IPS DF 19.7 (cell line): ENCODE measurements around the gene NRIP3.
"Not testable (repeated sequence)": the region's sequence is repeated elsewhere in the genome, so short reads cannot be mapped to it uniquely, and the experiment has no call there.

ENCODE experiments used
- DNase-seq: peaks from one replicate; pipeline ENCODE4 v3.0.0-alpha.2; 2013; ENCODE audit warnings: low read depth, low spot score

The NRIP3 gene

DNA sequence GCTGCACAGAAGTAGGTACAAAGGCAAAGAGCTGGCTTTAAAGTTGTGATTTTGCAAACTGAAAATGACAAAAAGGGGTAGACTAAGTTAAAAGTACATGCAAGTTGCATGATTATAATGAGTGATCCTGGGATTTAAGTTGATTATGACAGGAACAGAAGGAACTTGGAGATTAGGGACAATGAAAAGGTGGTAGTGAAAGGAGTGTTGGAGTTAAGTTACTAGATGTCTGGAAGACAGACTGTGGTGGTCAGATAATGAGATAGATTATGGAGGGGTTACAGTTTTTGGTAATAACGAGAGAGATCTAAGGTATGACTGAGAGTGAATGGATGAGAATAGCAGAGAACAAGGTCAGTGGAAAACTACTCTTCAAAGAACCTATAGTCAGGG, 31.9 kb downstream of the NRIP3 start:
- no peak for DNase-seq

DNA sequence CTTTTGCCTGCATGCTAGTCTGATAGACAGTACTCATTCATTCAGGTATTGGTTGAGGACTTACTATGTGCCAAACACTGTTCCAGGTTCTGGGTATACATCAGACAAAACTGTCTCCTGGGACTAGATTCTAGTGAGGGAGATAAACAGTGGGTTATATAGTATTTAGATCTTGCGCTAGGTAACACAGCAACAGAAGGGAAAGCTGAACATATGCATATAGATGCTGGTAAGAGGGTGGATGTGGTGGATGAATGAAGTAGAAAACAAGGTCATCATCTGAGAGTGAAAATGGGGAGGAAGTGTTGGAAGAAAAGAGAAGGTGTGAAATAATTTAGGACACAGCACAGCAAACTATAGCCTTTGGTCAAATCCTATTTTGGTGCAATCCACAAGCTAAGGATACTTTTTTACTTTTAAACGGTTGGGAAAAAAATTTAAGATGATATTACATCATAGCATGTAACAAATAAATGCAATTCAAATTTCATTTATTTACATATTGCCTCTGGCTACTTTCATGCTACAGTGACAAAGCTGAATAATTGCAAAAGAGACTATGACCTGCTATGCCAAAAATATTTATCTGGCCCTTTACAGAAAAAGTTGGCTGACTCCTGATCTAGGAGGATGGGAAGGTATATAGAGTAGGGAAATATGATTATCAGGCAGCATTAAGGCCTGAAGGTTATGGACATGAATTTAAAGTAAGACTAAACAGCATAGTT, 32.4 kb downstream of the NRIP3 start:
- no peak for DNase-seq

DNA sequence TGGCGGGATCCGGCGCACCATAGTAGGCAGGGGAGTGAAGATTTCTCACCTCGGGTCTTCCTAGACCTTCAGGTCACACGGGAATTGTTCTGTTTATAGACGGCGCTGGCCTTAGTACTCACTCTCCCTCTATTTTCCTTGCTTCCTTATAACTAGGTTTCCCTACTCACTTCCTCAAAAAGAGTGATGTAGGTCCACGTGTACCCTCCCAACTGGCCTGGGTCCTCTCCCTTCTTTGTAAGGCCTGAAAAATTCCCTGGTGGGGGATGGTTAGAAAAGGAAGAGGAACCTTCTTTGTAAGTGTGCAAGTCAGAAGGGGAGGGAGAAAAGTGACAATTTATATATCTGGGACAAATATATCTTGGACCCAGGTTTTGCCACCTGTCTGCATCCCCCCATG, 36.6 kb downstream of the NRIP3 start:
- no peak for DNase-seq

DNA sequence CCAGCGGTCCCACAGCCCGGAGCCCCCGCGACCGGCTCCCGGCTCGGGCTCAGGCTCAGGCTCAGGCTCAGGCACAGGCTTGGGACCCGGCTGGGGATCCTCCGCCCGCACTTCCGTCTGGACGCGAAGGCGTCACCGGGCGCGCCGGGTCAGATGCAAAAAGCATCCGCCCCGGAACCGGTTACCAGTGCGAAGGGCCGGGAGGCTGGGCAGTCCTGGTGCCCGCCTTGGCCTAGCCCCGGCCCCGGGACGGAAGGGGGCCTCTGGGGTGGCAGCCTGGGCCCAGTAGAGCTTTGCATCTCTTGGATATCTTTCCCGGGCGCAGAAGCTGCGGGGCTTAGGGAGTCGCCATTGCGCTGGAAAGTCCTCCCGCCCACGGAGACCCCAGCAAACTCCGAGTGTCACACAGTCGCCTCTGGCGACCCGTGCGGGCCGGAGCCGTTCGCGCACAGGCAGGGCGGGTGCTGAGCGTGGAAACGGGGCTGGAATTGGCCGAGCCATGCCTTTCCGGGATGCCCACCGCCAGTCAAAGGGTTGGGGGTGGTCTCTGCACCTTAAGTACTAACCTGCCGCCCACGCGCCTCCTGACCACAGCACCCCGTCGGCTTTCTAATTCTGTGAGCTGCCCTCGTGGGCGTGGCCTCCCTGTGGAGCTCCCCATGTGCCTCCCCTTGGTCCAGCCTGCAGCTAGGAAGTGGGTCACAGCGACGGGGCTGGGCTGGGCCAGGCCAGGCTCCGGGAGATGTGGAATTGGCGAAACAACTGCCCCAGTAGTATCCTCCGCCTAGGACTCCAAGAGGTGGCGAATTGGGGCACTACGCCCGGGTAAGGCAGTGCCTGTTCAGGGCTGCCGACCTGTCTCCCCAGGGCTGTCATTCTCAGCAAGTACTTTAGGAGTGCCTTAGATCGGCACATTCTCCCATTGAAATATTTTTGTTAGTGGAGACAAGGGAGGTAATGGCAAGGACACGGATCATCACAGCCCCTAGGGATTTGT, 39.2 kb downstream of the NRIP3 start, which contains the start of gene TMEM9B:
Gene TMEM9B, minus strand, starts transcription at position 119 of the 997 bp plus-strand sequence. CDS start 129 bp downstream, outside the sequence.
- peak; percentile 54 for DNase-seq

DNA sequence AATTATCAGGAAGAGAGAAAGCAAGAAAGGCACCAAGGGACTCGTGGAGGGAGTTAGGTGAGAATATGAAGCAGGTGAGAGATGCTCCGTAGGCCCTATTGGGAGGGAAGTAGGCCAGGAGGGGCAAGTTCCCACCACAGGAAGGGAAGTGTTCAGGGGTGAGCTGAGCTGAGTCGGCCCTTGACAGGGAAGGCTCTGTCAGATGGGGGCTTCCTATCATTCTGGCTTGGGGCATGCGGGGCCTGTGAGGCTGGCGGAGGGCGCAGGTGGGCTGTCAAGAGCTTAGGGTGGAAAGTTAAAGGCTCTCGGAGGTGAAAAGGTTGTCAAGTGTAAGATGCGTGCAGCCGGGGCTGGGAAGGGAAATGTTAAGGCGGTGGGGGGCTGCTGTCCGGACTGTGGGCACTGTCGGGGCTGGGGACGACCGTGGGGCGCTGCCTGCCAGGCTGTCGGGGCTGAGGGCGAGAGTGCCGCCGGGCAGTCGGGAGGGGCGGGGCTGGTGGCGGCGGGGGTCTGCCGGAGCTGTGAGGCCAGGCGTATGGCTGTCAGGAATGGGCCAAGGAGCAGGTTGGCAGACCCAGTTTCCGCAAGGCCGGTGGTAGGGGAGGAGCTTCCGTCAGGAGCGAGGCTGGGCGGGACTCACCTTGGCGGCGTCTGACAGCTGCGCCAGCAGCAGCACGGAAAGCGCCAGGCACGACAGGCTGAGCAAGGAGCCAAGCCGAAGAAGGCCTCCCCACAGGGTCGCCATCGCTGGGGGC, 40.1 kb downstream of the NRIP3 start:
- DNase-seq, result peak; percentile 52

DNA sequence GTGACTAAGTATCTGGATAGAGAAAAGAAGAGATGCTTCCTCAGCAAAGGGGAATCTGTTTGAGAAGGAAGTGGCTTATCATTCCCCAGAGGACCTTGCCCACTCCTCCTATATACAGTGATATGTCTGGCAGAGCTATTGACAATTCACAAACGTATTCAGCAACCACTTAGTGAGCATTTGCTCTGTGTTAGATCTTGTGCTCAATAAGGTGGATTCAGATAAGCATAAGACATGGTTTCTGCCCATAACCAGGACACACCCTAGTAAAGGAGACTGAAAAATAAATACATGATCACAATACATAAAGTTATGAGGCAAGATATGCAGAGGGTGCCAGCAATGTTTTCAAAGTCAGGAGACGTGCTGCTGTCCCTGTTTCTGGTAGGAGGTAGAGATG, 41.0 kb downstream of the NRIP3 start:
- DNase-seq, result no peak

DNA sequence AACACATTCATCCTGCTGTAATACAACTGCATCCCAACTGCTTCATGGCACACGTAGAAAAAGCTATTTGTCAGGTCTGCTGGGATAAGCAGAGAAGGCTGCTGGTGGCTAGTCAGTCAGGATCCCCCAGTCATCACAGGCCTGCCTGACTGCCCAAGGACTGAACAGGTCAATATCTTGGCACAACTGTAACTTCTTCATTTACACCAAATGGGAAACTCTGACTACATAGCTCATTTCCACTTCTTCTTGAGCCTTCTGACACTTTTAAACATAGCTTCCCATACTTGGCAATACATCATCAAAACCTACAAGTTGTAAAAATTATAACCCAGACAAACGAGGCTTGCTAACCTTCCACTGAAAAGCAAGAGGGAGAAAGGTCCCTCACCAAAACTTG, 42.4 kb downstream of the NRIP3 start:
- no peak for DNase-seq

DNA sequence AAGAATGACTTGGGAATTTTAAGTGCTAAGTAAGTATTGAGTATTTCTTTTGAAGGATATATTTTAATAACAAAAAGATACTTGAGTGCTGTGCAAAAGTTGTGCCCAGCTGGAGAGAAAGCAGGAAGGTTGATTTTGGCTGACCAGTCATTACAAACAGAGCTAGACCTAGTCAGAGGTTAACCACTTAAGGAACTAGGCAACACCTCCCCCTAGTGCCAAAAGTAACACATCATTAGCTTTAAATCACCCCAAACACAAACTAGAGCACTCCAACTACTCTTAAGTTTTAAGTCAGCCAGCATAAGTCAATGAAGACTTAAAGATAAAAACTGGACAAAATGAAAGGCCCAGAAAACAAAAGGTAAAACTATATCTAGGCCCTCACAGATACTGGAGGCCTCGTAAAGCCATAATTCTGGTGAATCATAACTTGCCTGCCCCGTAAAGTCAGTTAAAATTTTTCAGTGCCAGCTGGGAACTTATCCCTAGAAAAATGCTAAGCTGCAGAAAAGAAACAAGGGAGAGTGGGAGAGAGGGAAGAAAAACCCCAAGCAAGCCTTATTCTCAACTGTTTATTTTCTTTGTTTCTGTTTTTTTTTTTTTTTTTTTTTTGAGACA, 44.1 kb downstream of the NRIP3 start:
- peak; percentile 73 for DNase-seq

DNA sequence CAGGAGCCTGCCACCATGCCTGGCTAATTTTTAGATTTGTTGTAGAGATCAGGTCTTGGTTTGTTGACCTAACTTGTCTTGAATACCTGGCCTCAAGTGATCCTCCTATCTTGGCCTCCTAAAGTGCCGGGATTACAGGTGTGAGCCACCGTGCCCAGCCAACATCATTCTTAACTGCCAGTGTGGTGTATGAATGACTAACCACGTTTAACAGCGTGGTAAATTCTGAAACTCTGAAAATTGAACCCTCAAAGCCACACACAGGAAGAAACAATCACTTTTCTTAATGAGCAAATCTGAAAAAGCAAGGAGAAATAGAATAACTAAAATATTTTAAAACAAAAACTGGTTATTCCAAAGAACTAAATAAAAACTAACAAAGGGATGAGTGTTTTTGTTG, 46.9 kb downstream of the NRIP3 start:
- no peak for DNase-seq

DNA sequence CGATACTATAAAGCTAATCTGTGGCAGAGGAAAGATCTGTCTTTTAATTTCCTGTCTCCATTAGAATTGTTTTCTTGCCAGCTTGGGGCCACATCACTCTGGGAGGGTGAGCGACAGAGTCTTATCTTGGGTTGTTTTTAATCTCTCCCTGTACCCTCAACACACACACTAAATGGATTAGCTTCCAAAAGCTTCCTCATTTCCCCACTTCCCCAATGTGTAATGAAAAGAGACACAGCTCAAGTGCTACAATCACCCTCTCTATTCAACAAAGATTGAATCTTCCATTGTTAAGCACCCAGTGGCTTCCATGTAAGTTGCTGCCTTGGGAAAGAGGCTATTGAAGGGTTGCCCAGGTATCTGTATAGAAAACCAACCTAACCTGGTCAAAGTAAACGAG, 54.9 kb downstream of the NRIP3 start:
- DNase-seq, result no peak

DNA sequence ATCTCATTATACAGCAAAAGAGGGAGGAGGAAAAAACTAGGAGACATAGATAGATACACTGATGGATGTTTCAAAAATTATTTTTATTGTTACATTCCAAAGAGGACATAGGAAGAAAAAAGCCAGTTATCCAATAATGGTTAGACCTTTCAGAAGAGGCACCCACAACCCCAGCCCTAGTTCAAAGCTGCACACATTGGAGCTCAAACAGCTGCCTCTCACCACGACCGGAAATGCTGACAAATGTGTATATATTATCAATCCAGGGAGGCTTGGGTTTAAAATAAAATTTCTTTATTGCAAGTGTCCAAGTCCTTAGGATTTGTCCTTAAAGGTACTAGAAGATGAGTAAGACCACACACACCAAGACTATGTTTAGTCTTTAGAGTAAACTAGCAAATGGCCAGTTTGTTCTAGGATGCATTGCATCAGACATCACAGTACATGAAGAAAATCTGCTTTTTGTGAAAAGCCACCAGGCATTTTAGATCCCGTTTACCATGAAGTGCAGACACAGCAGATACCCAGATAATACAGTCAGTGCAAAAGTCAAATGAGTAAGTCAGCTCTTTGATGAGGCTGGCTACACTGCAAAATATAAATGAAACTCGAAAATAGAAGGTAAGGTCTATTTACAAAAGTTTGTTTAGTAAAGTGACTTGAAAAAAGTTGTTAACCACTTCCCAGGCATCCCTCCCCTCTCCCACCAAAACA, 56.4 kb downstream of the NRIP3 start:
- no peak for DNase-seq

DNA sequence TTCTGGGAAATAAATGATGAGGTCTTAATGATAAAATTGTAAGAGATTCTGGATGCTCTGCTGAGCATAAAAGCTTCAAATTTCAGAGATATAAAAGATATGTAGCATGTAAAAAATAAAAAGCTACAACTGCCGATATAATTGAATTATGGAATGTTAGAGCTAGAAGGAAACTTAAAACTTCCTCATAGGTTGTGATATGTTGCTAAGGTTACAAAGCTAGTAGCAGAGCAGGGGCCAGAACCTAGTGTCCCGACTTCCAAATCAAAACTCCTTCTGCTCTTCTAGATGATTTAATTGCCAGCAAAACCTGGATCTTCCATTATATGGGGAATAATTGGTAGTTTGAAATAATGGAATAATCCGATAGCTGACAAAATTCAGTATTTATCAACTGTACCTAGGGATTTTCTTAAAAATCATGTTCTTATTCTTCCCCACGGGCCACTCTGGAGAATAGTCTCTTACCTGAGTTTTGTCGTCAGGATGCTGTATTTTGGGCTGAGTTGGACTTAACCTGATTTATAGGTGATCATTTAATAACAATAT, 61.2 kb downstream of the NRIP3 start, which contains the start of gene ASCL3:
Gene ASCL3, minus strand, starts transcription at position 499 of the 549 bp plus-strand sequence. CDS start 4,855 bp downstream, outside the sequence.
- no peak for DNase-seq

DNA sequence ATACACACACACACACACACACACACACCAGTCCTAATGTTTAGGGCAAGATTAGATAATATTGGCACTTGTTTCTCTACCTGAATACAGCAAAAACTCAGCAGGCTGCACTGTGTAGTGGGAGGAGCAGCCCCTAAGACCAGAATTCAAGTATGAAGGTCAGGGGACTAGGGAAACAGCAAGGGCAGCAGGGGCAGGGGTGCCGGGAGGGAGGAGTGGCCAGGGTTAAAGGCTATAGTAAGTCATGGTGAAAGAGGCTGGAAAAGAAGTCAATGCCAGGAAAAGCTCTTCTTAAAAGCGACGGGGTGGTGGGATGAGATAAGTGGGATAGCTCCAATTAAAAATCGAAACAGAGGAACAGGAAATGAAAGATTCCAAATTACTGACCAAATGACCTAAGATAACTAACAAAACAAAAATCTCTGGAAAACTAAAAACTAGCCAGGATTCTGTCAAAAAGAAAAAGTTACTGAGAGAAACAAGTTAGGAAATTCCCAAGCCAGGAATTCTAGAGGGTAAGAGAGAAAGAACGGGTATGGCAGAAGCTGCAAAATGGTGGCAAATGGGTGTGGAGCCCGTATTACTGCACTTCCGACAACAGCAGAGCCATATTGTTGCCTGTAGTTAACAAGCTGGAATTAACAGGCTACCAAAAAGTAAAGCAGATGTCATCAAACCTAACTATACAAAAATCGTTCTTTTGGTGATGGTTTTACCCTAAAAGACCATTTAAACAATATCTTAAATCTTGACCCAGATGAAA, 62.3 kb downstream of the NRIP3 start:
- DNase-seq, result no peak

DNA sequence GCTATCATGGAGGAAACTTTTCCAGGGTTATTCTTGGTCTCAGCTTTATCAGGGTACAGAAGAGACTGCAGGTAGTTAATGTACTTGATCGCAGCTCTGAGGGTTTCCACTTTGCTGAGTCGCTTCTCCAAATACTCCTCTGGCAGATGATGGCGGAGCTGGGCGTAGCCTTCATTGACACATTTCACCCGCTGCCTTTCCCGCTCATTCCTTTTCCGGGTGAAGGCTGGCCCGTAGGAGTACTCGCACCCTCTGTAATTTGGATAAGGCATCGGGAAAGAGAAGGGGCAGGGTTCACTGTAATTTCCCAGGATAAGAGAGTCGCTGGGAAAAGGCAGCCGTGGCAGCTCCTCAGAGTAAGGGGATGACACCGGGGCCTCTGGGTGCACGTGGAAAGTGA, 66.1 kb downstream of the NRIP3 start:
- no peak for DNase-seq

DNA sequence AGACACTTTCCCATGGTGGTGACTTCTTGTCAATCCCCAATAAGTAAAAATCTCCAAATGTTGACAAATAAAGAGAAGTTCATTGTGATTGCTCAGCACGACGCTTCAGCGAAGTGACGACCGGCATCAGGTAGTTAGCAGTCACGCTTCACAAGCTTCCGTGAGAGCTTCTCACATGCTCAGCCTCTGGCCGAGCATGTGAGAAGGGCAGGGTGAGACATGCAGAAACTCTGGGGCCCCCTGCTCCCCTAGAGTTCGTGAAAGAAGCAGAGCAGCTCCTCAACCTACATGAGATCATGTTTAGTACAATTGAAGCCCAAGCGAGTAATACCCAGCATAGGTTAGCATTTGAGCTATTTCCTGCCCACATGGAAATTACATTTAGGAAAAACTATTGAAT, 66.6 kb downstream of the NRIP3 start:
- no peak for DNase-seq

DNA sequence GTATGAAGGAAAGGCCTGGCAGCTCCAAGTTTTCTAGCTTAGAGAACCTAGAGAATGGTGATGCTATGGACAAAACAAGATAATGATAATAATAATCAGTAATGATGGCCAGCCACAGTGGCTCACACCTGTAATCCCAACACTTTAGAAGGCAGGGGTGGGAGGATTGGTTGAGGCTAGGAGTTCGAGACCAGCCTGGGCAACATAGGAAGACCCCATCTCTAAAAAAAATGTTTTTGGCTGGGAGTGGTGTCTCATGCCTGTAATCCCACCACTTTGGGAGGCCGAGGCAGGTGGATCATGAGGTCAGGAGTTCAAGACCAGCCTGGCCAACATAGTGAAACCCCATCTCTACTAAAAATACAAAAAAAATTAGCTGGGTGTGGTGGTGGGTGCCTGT, 68.0 kb downstream of the NRIP3 start:
- not testable (repeated sequence) for DNase-seq

DNA sequence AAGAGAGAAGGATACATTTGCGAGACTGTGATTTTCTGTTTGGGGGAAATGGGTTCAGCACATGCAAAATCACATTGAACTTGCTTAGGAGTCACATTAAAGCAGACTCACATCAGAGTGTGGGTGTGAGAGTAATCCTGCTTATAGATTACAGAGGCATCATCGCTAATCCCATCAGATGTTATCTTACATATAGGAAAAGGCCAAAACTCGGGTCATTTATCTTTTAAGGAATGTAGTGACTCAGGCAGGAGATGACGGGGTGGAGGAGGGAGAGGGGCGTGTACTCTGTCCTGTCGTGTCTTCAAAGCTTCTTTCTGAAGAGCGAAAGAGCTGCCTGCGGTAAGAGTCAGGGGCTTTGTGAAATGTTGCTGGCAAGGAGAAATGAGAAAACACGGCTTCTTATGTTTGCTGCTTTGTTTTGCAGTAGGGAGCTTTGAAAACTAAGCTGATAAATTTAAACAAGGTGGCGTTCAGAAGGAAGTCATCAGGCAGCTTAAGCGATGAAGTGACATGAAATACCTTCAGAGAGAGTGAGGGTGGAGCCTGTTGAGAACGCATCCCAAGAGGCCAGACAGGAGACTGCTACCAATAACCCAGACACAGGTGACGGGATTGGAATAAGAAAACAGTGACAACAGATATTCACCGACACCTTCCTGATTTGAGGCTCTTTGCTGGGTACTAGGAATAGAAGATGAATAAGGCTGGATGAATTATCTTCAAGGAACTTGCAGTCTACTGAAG, 68.9 kb downstream of the NRIP3 start:
- no peak for DNase-seq

DNA sequence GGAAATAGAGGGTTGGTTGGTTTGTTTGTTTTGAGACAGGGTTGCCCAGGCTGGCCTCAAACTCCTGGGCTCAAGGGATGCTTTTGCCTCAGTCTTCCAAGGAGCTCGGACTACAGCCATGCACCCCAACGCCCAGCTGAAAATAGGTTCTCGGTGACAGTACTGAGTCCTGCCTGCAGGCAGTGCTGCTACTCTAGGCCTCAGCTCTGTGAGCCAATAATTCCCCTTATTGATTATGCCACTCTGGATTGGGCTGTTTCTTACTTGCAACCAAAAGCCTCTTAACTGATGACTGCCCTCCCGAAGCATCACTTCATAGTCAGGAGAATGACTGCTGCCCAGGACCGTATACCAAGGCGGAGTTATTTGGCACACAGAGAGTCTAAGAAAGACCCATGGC, 69.9 kb downstream of the NRIP3 start:
- DNase-seq, result no peak
